ENCODE data around the gene UBE3C. TPM values are rescaled to one million over a fixed set of nuclear protein-coding genes. Genes with fewer than 3 reads are reported as not detected.

Gene UBE3C
- total and polyA plus RNA-seq, 3 experiments from 2014 or later, result 30.7 to 82.7 (median 81.1) TPM

DNA sequence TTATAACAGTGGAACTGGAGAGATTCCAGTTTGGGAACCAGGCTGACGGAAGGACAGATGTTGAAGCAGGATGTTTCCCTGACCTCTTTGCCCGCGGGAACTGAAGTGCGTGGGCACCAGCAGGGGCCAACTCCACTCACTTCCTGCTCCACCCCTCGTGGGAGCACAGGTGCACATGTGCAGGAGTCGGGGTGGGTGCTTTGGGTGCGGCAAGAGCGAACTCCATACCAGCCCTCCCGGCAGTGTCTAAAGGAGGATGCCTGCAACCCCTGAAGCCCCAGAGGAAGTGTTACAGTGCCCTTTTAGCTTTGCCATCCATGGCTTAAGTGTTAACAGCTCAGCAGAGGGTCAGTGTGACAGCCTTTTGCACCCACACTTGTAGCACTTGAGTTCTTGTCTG lies 27.4 kb upstream of the UBE3C start:
- Mint-ChIP-seq H3K4me3 (no peak overlapping the region), H3K9me3 (peaks cover 0 to 4% (median 3%) of the 10 kb centered on the region in 5 donors), H3K36me3 (peaks cover 0 to 4% (median 0%) of the 10 kb centered on the region in 3 donors), H3K4me1 (no peaks in the 10 kb centered on the region), H3K27me3 (peaks cover 25 to 52% of the 10 kb centered on the region in 2 donors), H3K27ac (no peak overlapping the region)
- ChIA-PET CTCF (no interaction called here), POLR2A (no interaction called here)
- Histone ChIP-seq H3K36me3 (ENCODE audit: insufficient read depth, low read length) (no peaks in the 10 kb centered on the region), H3K4me3 (ENCODE audit: low read length) (no peak overlapping the region), H3K4me1 (ENCODE audit: insufficient read depth, low read length) (no peaks in the 10 kb centered on the region), H3K9me3 (ENCODE audit: low read length) (no peaks in the 10 kb centered on the region), H3K27me3 (ENCODE audit: insufficient read depth, low read length, poor library complexity, severe bottlenecking) (no peaks in the 10 kb centered on the region), H3K27ac (ENCODE audit: low read depth, low read length) (no peak overlapping the region)
- no peak for DNase-seq

DNA sequence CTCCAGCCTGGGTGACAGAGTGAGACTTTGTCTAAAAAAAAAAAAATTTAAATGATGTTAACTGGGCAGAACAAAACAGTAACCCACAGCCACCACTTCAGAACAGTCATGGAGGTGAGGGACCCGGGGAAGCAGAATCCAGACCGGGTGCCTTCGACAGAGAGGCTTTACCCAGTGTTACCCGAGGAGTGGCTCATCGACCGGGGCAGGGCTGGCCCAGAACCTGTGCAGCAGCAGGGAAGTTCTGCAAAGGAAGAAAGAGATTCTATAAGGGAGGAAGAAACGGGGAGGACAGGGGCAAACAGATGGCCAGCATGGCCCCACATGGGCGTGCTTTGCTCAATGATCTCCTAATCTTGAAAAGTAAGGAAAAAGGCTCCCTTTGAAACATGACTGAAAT lies 26.0 kb upstream of the UBE3C start:
- Histone ChIP-seq H3K4me3 (ENCODE audit: low read length) (no peak overlapping the region), H3K27me3 (ENCODE audit: insufficient read depth, low read length, poor library complexity, severe bottlenecking) (no peaks in the 10 kb centered on the region), H3K36me3 (ENCODE audit: insufficient read depth, low read length) (no peaks in the 10 kb centered on the region), H3K9me3 (ENCODE audit: low read length) (no peaks in the 10 kb centered on the region), H3K4me1 (ENCODE audit: insufficient read depth, low read length) (no peaks in the 10 kb centered on the region), H3K27ac (ENCODE audit: low read depth, low read length) (no peak overlapping the region)
- H3K4me3 Mint-ChIP-seq, result no peak overlapping the region
- H3K27me3 Mint-ChIP-seq, result peaks cover 14 to 47% of the 10 kb centered on the region in 2 donors
- no peak overlapping the region for H3K27ac Mint-ChIP-seq
- no peaks in the 10 kb centered on the region for H3K4me1 Mint-ChIP-seq
- POLR2A ChIA-PET, result no interaction called here
- H3K9me3 Mint-ChIP-seq, result peaks cover 0 to 4% (median 2%) of the 10 kb centered on the region in 5 donors
- DNase-seq, result no peak
- CTCF ChIA-PET, result no interaction called here
- H3K36me3 Mint-ChIP-seq, result peaks cover 0 to 10% (median 0%) of the 10 kb centered on the region in 3 donors

DNA sequence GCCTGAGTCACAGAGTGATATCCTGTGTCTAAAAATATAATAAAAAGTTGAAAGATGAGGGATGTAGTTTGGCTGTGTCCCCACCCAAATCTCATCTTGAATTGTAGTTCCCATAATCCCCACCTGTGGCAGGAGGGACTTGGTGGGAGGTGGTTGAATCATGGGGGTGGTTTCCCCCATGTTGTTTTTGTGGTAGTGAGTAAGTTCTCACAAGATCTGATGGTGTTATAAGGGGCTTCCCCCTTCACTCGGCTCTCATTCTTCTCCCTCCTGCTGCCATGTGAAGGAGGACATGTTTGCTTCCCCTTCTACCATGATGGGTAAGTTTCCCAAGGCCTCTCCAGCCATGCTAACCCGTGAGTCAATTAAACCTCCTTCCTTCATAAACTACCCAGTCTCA lies 25.1 kb upstream of the UBE3C start:
- Histone ChIP-seq H3K27me3 (ENCODE audit: insufficient read depth, low read length, poor library complexity, severe bottlenecking) (no peaks in the 10 kb centered on the region), H3K4me3 (ENCODE audit: low read length) (no peak overlapping the region), H3K27ac (ENCODE audit: low read depth, low read length) (no peak overlapping the region), H3K36me3 (ENCODE audit: insufficient read depth, low read length) (no peaks in the 10 kb centered on the region), H3K4me1 (ENCODE audit: insufficient read depth, low read length) (no peaks in the 10 kb centered on the region), H3K9me3 (ENCODE audit: low read length) (no peaks in the 10 kb centered on the region)
- H3K27me3 Mint-ChIP-seq, result peaks cover 13 to 45% of the 10 kb centered on the region in 2 donors
- ChIA-PET POLR2A (no interaction called here), CTCF (no interaction called here)
- no peak overlapping the region for H3K27ac Mint-ChIP-seq
- peaks cover 0 to 14% (median 0%) of the 10 kb centered on the region in 3 donors for H3K36me3 Mint-ChIP-seq
- no peak overlapping the region for H3K4me3 Mint-ChIP-seq
- no peak for DNase-seq
- no peaks in the 10 kb centered on the region for H3K4me1 Mint-ChIP-seq
- H3K9me3 Mint-ChIP-seq, result peaks cover 0 to 5% (median 4%) of the 10 kb centered on the region in 5 donors

DNA sequence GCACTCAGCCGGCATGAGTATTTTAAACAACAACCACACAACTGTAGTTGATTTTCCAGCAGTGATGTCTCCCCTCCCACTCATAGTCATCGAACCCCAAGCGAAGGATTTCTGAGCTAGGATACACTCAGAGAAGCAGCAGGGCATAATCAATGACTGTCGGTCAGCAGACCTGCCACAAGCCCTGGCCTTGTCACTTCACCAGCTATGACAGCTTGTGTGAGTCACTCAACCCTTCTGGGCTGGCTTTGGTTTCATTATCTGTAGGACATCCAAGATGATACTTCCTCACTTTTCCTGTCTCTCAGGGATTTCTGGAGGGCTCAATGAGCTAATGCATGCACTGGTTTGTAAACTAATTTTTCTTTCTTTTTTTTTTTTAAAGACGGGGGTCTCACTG lies 22.0 kb upstream of the UBE3C start:
- ChIA-PET POLR2A (no interaction called here), CTCF (no interaction called here)
- Histone ChIP-seq H3K27me3 (ENCODE audit: insufficient read depth, low read length, poor library complexity, severe bottlenecking) (no peaks in the 10 kb centered on the region), H3K4me3 (ENCODE audit: low read length) (no peak overlapping the region), H3K4me1 (ENCODE audit: insufficient read depth, low read length) (no peaks in the 10 kb centered on the region), H3K27ac (ENCODE audit: low read depth, low read length) (no peak overlapping the region), H3K9me3 (ENCODE audit: low read length) (no peaks in the 10 kb centered on the region), H3K36me3 (ENCODE audit: insufficient read depth, low read length) (no peaks in the 10 kb centered on the region)
- no peak for DNase-seq
- H3K4me3 Mint-ChIP-seq, result no peak overlapping the region
- no peak overlapping the region for H3K27ac Mint-ChIP-seq
- no peaks in the 10 kb centered on the region for H3K4me1 Mint-ChIP-seq
- peaks cover 0 to 5% (median 4%) of the 10 kb centered on the region in 5 donors for H3K9me3 Mint-ChIP-seq
- H3K36me3 Mint-ChIP-seq, result peaks cover 0 to 14% (median 0%) of the 10 kb centered on the region in 3 donors
- H3K27me3 Mint-ChIP-seq, result peaks cover 7 to 34% of the 10 kb centered on the region in 2 donors

DNA sequence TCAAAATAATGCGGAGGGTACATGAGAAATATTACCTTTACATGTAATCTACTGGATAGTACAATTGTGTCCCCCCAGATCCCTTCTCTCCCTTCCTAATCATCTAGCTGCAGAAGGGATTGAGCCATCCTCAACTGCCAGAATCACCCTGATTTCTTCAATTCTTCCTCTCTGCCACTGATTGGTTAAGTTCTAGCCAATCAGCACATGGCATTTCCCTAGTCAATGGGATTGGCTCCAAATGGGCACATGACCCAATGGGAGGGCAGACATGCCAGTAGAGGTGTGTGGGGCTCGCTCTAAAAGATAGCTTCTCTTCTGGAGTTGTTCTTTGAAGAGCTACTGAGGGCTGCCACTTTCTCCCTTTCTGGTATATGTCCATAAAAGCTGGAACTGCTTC lies 20.9 kb upstream of the UBE3C start:
- no peak overlapping the region for H3K27ac ChIP-seq (ENCODE audit: low read depth, low read length)
- ChIA-PET CTCF (no interaction called here), POLR2A (no interaction called here)
- H3K27me3 Mint-ChIP-seq, result peaks cover 3 to 29% of the 10 kb centered on the region in 2 donors
- H3K36me3 ChIP-seq (ENCODE audit: insufficient read depth, low read length), result no peaks in the 10 kb centered on the region
- H3K36me3 Mint-ChIP-seq, result peaks cover 0 to 11% (median 0%) of the 10 kb centered on the region in 3 donors
- no peaks in the 10 kb centered on the region for H3K9me3 ChIP-seq (ENCODE audit: low read length)
- no peak for DNase-seq
- H3K4me1 Mint-ChIP-seq, result no peaks in the 10 kb centered on the region
- no peak overlapping the region for H3K27ac Mint-ChIP-seq
- peaks cover 0 to 5% (median 2%) of the 10 kb centered on the region in 5 donors for H3K9me3 Mint-ChIP-seq
- H3K4me3 Mint-ChIP-seq, result no peak overlapping the region
- no peaks in the 10 kb centered on the region for H3K27me3 ChIP-seq (ENCODE audit: insufficient read depth, low read length, poor library complexity, severe bottlenecking)
- no peak overlapping the region for H3K4me3 ChIP-seq (ENCODE audit: low read length)
- no peaks in the 10 kb centered on the region for H3K4me1 ChIP-seq (ENCODE audit: insufficient read depth, low read length)

DNA sequence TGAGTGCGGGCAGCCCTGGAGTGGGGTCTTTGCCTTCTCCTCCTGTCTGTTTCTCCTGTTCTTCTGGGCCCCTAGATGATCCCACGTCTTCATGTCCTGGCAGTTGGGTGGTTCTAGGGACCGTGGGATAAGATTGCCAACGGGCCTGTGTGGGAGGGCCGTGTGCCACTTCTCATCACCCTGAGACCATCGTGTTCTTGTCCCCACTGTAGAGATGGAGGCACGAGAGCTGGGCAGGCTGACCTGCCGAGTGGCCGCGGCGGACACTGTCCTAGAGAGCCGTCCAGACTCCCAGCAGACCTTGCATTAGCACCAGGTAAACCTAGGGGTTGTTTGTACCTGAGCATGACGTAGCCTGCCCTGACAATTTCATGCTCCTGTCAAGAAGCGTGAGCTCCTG lies 18.5 kb upstream of the UBE3C start:
- peaks cover 0 to 5% (median 0%) of the 10 kb centered on the region in 5 donors for H3K9me3 Mint-ChIP-seq
- CTCF ChIA-PET, result no interaction called here
- Histone ChIP-seq H3K27ac (ENCODE audit: low read depth, low read length) (no peak overlapping the region), H3K4me3 (ENCODE audit: low read length) (no peak overlapping the region), H3K9me3 (ENCODE audit: low read length) (no peaks in the 10 kb centered on the region), H3K27me3 (ENCODE audit: insufficient read depth, low read length, poor library complexity, severe bottlenecking) (no peaks in the 10 kb centered on the region), H3K4me1 (ENCODE audit: insufficient read depth, low read length) (no peaks in the 10 kb centered on the region), H3K36me3 (ENCODE audit: insufficient read depth, low read length) (no peaks in the 10 kb centered on the region)
- no peaks in the 10 kb centered on the region for H3K4me1 Mint-ChIP-seq
- H3K27ac Mint-ChIP-seq, result no peak overlapping the region
- POLR2A ChIA-PET, result no interaction called here
- H3K27me3 Mint-ChIP-seq, result peaks cover 0 to 25% of the 10 kb centered on the region in 2 donors
- DNase-seq, result no peak
- no peak overlapping the region for H3K4me3 Mint-ChIP-seq
- peaks cover 0 to 11% (median 0%) of the 10 kb centered on the region in 3 donors for H3K36me3 Mint-ChIP-seq

DNA sequence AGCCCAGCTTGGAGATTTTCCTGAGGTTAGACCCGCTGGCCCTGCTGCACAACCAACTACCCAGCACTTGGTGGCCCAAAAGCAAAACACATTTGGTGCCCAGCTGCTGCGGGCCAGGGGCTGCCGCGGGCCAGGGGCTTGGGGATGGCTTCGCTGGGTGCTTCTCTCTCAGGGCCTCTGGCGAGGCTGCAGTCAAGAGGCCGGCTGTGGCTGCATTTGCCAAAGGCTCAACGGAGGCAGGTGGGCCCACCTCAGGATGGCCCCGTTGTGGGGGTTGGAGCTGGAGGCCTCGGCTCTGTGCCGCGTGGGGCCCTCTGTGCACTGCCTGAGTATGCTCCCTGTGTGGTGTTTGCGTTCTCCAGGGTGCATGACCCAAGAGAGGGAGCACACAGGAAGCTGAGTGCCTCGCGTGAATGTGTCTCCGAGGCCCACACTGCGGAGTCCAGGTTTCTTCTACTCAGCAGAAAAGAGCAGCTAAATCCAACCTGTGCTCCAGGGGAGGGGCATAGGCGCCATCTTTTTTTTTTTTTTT lies 17.5 kb upstream of the UBE3C start:
- Histone ChIP-seq H3K36me3 (ENCODE audit: insufficient read depth, low read length) (no peaks in the 10 kb centered on the region), H3K4me3 (ENCODE audit: low read length) (no peak overlapping the region), H3K9me3 (ENCODE audit: low read length) (no peaks in the 10 kb centered on the region), H3K27ac (ENCODE audit: low read depth, low read length) (no peak overlapping the region), H3K27me3 (ENCODE audit: insufficient read depth, low read length, poor library complexity, severe bottlenecking) (no peaks in the 10 kb centered on the region), H3K4me1 (ENCODE audit: insufficient read depth, low read length) (no peaks in the 10 kb centered on the region)
- CTCF ChIA-PET, result no interaction called here
- Mint-ChIP-seq H3K36me3 (peaks cover 0 to 11% (median 0%) of the 10 kb centered on the region in 3 donors), H3K9me3 (peaks cover 0 to 5% (median 0%) of the 10 kb centered on the region in 5 donors), H3K27me3 (peaks cover 0 to 21% of the 10 kb centered on the region in 2 donors), H3K4me3 (no peak overlapping the region), H3K27ac (no peak overlapping the region), H3K4me1 (no peaks in the 10 kb centered on the region)
- DNase-seq, result no peak
- POLR2A ChIA-PET, result no interaction called here

DNA sequence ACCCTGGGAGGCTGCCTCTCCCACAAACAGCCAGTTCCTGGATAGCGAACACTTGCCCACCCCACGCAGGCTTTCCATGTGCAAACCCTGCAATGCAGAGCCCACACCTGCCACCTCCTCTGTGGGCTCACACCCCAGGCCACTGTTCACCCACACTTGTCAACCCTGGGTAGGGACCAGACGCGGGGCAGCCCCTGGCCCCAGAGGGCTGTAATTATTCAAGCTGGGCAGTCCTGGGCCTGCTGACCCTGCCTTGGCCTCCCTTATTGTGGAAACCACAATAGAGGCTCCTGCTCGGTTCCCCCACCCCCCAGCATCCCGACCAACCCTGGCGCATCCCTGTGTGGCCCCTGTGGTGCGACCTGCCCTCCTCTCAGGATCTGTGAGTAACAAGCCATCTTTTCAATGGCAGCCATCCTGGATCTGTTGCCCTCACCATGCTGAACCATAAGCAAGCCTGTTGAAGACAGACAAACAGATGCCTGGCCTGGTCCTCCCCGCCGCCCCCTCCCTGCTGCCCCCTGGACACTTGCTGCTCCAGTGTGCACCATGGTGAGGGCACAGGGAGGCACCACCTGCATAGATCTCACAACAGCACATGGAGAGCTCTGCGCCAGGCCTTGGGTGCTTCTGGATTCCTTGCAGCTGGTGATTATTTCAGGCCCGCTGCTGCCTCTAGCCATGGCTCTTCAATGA lies 15.8 kb upstream of the UBE3C start:
- DNase-seq, result no peak
- Histone ChIP-seq H3K4me1 (ENCODE audit: insufficient read depth, low read length) (no peaks in the 10 kb centered on the region), H3K36me3 (ENCODE audit: insufficient read depth, low read length) (no peaks in the 10 kb centered on the region), H3K9me3 (ENCODE audit: low read length) (no peaks in the 10 kb centered on the region), H3K27me3 (ENCODE audit: insufficient read depth, low read length, poor library complexity, severe bottlenecking) (no peaks in the 10 kb centered on the region), H3K27ac (ENCODE audit: low read depth, low read length) (no peak overlapping the region), H3K4me3 (ENCODE audit: low read length) (no peak overlapping the region)
- no peak overlapping the region for H3K27ac Mint-ChIP-seq
- CTCF ChIA-PET, result no interaction called here
- peaks cover 0 to 2% (median 0%) of the 10 kb centered on the region in 5 donors for H3K9me3 Mint-ChIP-seq
- H3K4me1 Mint-ChIP-seq, result no peaks in the 10 kb centered on the region
- peaks cover 0 to 2% (median 0%) of the 10 kb centered on the region in 3 donors for H3K36me3 Mint-ChIP-seq
- POLR2A ChIA-PET, result no interaction called here
- peaks cover 1 to 17% of the 10 kb centered on the region in 2 donors for H3K27me3 Mint-ChIP-seq
- no peak overlapping the region for H3K4me3 Mint-ChIP-seq

All from CD8-positive, alpha-beta memory T cell (primary cell).